Endothelial cell of umbilical vein (primary cell): Measurements from ENCODE around the gene BPHL. TPM values are rescaled to one million over a fixed set of nuclear protein-coding genes. Genes with fewer than 3 reads are reported as not detected.

Source experiments
- BruUV-seq: library from RNA; stranded (reverse); fragments of 400-500 nt; replicated peaks from 2 replicates; lab custom pipeline; 2021; lab: Mats Ljungman, UMichigan
- CTCF ChIA-PET: fragments of 300-600, 350-600 bp; sonication (Branson Sonifier 250); formaldehyde crosslinking; loops from one replicate; lab custom pipeline; 2021; ENCODE audit warnings: antibody characterized with exemption, inconsistent platforms; lab: Charles Lee
- POLR2A ChIA-PET: fragments of 300-600, 350-600 bp; sonication (Branson Sonifier 250); formaldehyde crosslinking; loops from one replicate; lab custom pipeline; 2021; ENCODE audit warnings: antibody characterized with exemption, inconsistent platforms; lab: Charles Lee
- DNase-seq: peaks from one replicate; pipeline ENCODE4 v3.0.0-alpha.2; 2011; ENCODE audit warnings: low read depth, low spot score
- FAIRE-seq: peaks from 2 replicates; lab custom pipeline; 2011; peaks lifted over from hg19 to GRCh38; lab: Jason Lieb, UNC
- H2AFZ ChIP-seq: 2 replicates; pipeline ENCODE4 v1.6.0; 2012; ENCODE audit warnings: low read depth, low read length, control low read depth, inconsistent platforms
- H3K27ac ChIP-seq: 2 replicates; pipeline ENCODE4 v1.5.1; 2011; ENCODE audit warnings: low read depth, mild to moderate bottlenecking, control low read depth, low read length, moderate library complexity; ENCODE audit not compliant: insufficient read depth
- H3K27me3 ChIP-seq, 2 experiments: 2 replicates each; pipeline versions ENCODE4 v1.6.0 to v1.6.1; 2011; ENCODE audit warnings: low read length in 2 of 2, mixed read lengths in 1 of 2; ENCODE audit not compliant: control insufficient read depth in 2 of 2, insufficient read depth in 2 of 2
- H3K36me3 ChIP-seq, 2 experiments: 2 replicates in 1 of 2; 3 replicates in 1 of 2; pipeline ENCODE4 v1.5.1; 2011; ENCODE audit warnings: low read length in 2 of 2, mild to moderate bottlenecking in 1 of 2, moderate library complexity in 1 of 2; ENCODE audit not compliant: control insufficient read depth in 2 of 2, insufficient read depth in 2 of 2; ENCODE audit errors: extremely low read depth in 1 of 2
- H3K4me1 ChIP-seq: 3 replicates; pipeline ENCODE4 v1.5.1; 2011; ENCODE audit warnings: mild to moderate bottlenecking, low read length; ENCODE audit not compliant: control insufficient read depth, insufficient read depth; ENCODE audit errors: extremely low read depth
- H3K4me2 ChIP-seq: 2 replicates; pipeline ENCODE4 v1.6.1; 2011; ENCODE audit warnings: low read length, control low read depth, mixed read lengths; ENCODE audit not compliant: insufficient read depth
- H3K4me3 ChIP-seq, 3 experiments: fragments of 200-600 bp in 1 of 3; sonication (generic), shearing (Covaris generic) in 1 of 3; replicated peaks in 1 of 3; 2 replicates each; pipeline ENCODE4 v1.5.1; 2011 to 2016; ENCODE audit warnings: control low read depth in 3 of 3, low read length in 3 of 3, mild to moderate bottlenecking in 2 of 3, inconsistent platforms in 1 of 3, low read depth in 1 of 3, moderate library complexity in 1 of 3; ENCODE audit not compliant: insufficient read depth in 1 of 3
- H3K79me2 ChIP-seq: 2 replicates; pipeline ENCODE4 v1.6.0; 2012; ENCODE audit warnings: low read length, inconsistent platforms; ENCODE audit not compliant: control insufficient read depth, insufficient read depth
- H3K9ac ChIP-seq: replicated peaks from 2 replicates; pipeline ENCODE3; 2011; ENCODE audit warnings: low read length, control low read depth; ENCODE audit not compliant: insufficient read depth; ENCODE audit errors: extremely low read depth
- H3K9me1 ChIP-seq: replicated peaks from 3 replicates; pipeline ENCODE4 v1.6.0; 2011; ENCODE audit warnings: mild to moderate bottlenecking, low read length; ENCODE audit not compliant: control insufficient read depth, insufficient read depth; ENCODE audit errors: extremely low read depth
- H3K9me3 ChIP-seq: replicated peaks from 2 replicates; pipeline ENCODE4 v1.5.1; 2012; ENCODE audit warnings: low read length, inconsistent platforms; ENCODE audit not compliant: control insufficient read depth, insufficient read depth
- H4K20me1 ChIP-seq: replicated peaks from 2 replicates; pipeline ENCODE3; 2011; ENCODE audit warnings: mild to moderate bottlenecking, low read length; ENCODE audit not compliant: control insufficient read depth, insufficient read depth; ENCODE audit errors: extremely low read depth
- EZH2 ChIP-seq: IDR thresholded peaks from 2 replicates; pipeline ENCODE4 v1.6.1; 2012; ENCODE audit warnings: borderline replicate concordance, low read depth, mild to moderate bottlenecking, moderate library complexity, low read length, inconsistent platforms; ENCODE audit not compliant: severe bottlenecking
- FOS ChIP-seq: IDR thresholded peaks from 2 replicates; pipeline ENCODE4 v1.6.1; 2011; ENCODE audit warnings: mild to moderate bottlenecking, low read length, moderate library complexity, borderline replicate concordance; ENCODE audit not compliant: insufficient read depth
- GATA2 ChIP-seq: IDR thresholded peaks from 2 replicates; pipeline ENCODE4 v1.7.0; 2011; ENCODE audit warnings: low read depth, mild to moderate bottlenecking, moderate library complexity, mixed read lengths, low read length; ENCODE audit not compliant: insufficient read length, insufficient read depth
- JUN ChIP-seq: IDR thresholded peaks from 2 replicates; pipeline ENCODE4 v1.6.1; 2011; ENCODE audit warnings: borderline replicate concordance, low read depth; ENCODE audit not compliant: insufficient read length, insufficient read depth
- MYC ChIP-seq: IDR thresholded peaks from one replicate; pipeline ENCODE4 v1.6.1; 2011; ENCODE audit warnings: mild to moderate bottlenecking, low read depth, low read length
- POLR2A ChIP-seq: IDR thresholded peaks from 2 replicates; pipeline ENCODE4 v1.6.1; 2012; ENCODE audit warnings: low read depth, mild to moderate bottlenecking, control low read depth, low read length
- POLR2AphosphoS5 ChIP-seq: IDR thresholded peaks from 2 replicates; pipeline ENCODE4 v1.6.1; 2012; ENCODE audit warnings: low read depth, mild to moderate bottlenecking, control low read depth, low read length, moderate library complexity; ENCODE audit not compliant: insufficient read depth
- dilution Hi-C: fragments of 300-500 bp; cut with MboI; formaldehyde crosslinking; loops from one replicate; pipeline ENCODE4 v1.15.0; 2019; ENCODE audit warnings: low sequenced_read_pairs; ENCODE audit not compliant: extremely low pct_ligation_motif_present
- intact Hi-C: fragments of 100-400 bp; cut with micrococcal nuclease; formaldehyde crosslinking; loops from one replicate; pipeline ENCODE4 v1.10.0; 2022
- polyA plus RNA-seq, 4 experiments: library from polyadenylated mRNA; depleted of rRNA in 3 of 4; stranded (reverse) in 3 of 4; unstranded in 1 of 4; fragments of >200 nt; gene quantifications; 2 replicates each; pipeline versions ENCODE4 v1.2.1 to v1.2.3, GENCODE V29; 2011 to 2012; ENCODE audit warnings: missing spikeins in 1 of 4
- total RNA-seq: library from RNA; stranded (reverse); gene quantifications from 2 replicates; pipeline ENCODE4 v1.2.3, GENCODE V29; 2021
- TF ChIP-seq, protein P1 (sequence below): IDR thresholded peaks from 2 replicates; pipeline ENCODE4 v1.6.1; 2011; ENCODE audit not compliant: insufficient read depth, insufficient read length
- TF ChIP-seq, protein P2 (sequence below), 2 donors: IDR thresholded peaks; 1 replicate in 1 of 2; 2 replicates in 1 of 2; pipeline ENCODE4 v1.5.1; 2011; ENCODE audit warnings: low read length in 2 of 2, mild to moderate bottlenecking in 2 of 2, moderate library complexity in 2 of 2, control low read depth in 1 of 2, inconsistent platforms in 1 of 2, low read depth in 1 of 2; ENCODE audit not compliant: insufficient read depth in 1 of 2; ENCODE audit errors: extremely low read depth in 1 of 2

The BPHL gene
- total and polyA plus RNA-seq, 2 donors (not counting 3 experiments of a cell fraction or from before 2014, with no cell fraction given): 12.3 to 14.8 TPM

DNA sequence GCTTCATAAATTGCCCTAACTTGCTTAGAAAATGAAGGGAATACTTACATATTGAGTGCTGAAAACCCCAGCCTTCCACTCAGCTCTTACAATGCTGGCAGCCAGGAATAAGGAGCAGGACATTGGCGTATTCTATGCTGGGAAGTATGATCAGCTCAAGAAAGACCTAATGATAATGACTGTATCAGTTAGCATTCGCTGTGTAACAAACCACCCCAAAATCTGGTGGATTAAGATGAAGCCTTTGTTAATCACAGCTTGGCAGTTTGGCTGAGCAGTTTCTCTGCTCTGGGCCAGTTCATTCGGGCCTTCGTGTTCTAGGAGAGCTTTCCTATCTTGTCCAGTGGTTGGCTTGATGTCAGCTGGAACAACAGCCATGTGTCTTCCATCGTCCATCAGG lies 72.3 kb downstream of the BPHL start:
- DNase-seq: no peak
- CTCF ChIA-PET: interaction anchor here (0.9 to 1.4 kb wide), 3 partner anchors 15 to 61 kb away, joined by 3 read pairs; no protein-coding TSS in a partner anchor
- no peak overlapping the region for H3K9ac ChIP-seq
- no peak for FAIRE-seq
- H3K9me1 ChIP-seq: no peaks in the 10 kb centered on the region
- dilution Hi-C loops (no loop called here), intact Hi-C loops (no loop called here)
- H3K27me3 ChIP-seq: peaks cover 6% of the 10 kb centered on the region in 2 experiments
- TF ChIP-seq POLR2AphosphoS5: no peak
- TF ChIP-seq, protein P1, sequence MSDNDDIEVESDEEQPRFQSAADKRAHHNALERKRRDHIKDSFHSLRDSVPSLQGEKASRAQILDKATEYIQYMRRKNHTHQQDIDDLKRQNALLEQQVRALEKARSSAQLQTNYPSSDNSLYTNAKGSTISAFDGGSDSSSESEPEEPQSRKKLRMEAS: no peak
- no peaks in the 10 kb centered on the region for H3K9me3 ChIP-seq
- no peak overlapping the region for H2AFZ ChIP-seq
- H3K4me3 ChIP-seq: no peak overlapping the region
- H3K4me1 ChIP-seq: peaks cover 7% of the 10 kb centered on the region
- no TSS peak for BruUV-seq
- POLR2A ChIA-PET: no interaction called here
- H3K4me2 ChIP-seq: no peak overlapping the region
- H3K27ac ChIP-seq: no peak overlapping the region
- no peaks in the 10 kb centered on the region for H3K79me2 ChIP-seq
- no peaks in the 10 kb centered on the region for H3K36me3 ChIP-seq
- H4K20me1 ChIP-seq: no peaks in the 10 kb centered on the region

DNA sequence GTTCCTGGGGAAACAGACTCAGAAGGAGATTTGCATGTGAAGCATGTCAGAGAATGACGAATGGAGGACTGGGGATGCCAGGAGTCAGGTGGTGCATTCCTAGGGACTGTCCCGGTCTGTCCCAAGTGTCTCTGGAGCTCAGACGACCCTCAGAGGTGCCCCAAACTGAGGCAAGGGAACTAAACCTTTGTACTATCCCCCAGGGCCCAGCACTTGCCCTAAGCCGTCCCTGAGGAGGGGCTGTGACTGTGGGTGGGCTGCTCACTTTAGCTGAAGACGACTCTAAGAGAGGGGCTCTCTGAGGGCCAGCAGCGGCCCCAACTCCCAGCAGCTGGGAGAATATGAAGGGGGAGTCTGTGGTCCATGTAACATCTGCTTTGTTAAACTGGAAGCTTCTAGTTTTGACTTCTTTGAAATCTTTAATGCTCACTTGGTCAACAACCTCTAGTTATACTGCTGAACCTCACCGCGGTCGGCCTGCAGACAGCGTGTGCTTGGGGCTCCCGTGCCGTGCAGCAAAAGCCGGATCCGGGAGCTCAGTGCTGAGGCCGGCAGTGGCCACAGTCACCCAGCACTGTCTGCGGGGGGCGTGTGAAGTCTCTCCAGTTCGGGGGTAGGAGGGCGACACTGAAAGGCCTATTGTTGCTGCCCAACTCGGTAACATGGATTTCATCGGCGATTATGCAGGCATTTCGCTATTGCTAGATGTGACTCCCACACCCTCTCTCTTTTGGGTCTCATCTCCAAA lies 74.8 kb downstream of the BPHL start:
- H2AFZ ChIP-seq: no peak overlapping the region
- no peaks in the 10 kb centered on the region for H3K36me3 ChIP-seq
- H3K9me3 ChIP-seq: no peaks in the 10 kb centered on the region
- dilution Hi-C loops: no loop called here
- DNase-seq (no peak), FAIRE-seq (no peak)
- H3K27me3 ChIP-seq: peaks cover 0 to 2% of the 10 kb centered on the region in 2 experiments
- no peak overlapping the region for H3K27ac ChIP-seq
- no peaks in the 10 kb centered on the region for H4K20me1 ChIP-seq
- no peak for TF ChIP-seq JUN
- TF ChIP-seq, protein P2, sequence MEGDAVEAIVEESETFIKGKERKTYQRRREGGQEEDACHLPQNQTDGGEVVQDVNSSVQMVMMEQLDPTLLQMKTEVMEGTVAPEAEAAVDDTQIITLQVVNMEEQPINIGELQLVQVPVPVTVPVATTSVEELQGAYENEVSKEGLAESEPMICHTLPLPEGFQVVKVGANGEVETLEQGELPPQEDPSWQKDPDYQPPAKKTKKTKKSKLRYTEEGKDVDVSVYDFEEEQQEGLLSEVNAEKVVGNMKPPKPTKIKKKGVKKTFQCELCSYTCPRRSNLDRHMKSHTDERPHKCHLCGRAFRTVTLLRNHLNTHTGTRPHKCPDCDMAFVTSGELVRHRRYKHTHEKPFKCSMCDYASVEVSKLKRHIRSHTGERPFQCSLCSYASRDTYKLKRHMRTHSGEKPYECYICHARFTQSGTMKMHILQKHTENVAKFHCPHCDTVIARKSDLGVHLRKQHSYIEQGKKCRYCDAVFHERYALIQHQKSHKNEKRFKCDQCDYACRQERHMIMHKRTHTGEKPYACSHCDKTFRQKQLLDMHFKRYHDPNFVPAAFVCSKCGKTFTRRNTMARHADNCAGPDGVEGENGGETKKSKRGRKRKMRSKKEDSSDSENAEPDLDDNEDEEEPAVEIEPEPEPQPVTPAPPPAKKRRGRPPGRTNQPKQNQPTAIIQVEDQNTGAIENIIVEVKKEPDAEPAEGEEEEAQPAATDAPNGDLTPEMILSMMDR (IDR thresholded peaks at IDR 0.05; ENCODE audit: extremely low read depth in 1 of 2, insufficient read depth in 1 of 2, low read depth in 1 of 2, low read length in 2 of 2): no peak
- TF ChIP-seq, protein P1: no peak
- TF ChIP-seq MYC: no peak
- no peak for TF ChIP-seq EZH2
- no peak for TF ChIP-seq POLR2AphosphoS5
- TF ChIP-seq FOS: no peak
- no peak for TF ChIP-seq POLR2A
- no peak for TF ChIP-seq GATA2
- H3K4me3 ChIP-seq: no peak overlapping the region
- intact Hi-C loops: no loop called here
- no peaks in the 10 kb centered on the region for H3K79me2 ChIP-seq
- H3K9me1 ChIP-seq: no peaks in the 10 kb centered on the region
- no TSS peak for BruUV-seq
- CTCF ChIA-PET: interaction anchor here (0.7 to 1.8 kb wide), 2 partner anchors 31 to 36 kb away, joined by 3 to 4 read pairs; partner anchors contain the start of gene TUBB2A
- no peak overlapping the region for H3K9ac ChIP-seq
- POLR2A ChIA-PET: no interaction called here
- H3K4me2 ChIP-seq: no peak overlapping the region
- peaks cover 7% of the 10 kb centered on the region for H3K4me1 ChIP-seq
